Right kidney (tissue), 1 donor: ENCODE measurements around the gene ATF6B.

Experiments
- DNase-seq: peaks from one replicate; pipeline ENCODE4 v3.0.0-alpha.2; 2016

Gene ATF6B

DNA sequence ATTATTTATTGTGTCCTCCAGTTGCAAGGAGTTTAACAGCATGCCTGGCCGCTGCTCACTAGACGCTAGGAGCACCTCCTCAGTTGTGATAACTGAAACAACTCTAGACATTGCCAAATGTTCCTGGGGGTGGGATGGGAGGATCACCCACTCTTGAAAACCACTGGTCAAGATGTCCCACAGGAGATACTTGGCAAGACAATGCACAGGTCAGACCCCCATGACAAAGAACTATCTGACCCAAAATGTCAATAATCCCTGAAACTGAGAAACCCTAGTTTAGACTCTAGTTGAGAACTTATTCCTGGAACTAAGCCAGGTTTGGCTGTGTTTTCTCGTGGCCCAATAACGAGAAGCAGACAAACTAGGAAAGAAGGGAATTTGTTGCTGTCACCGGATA is 11.5 kb upstream of the ATF6B start:
- DNase-seq = no peak

DNA sequence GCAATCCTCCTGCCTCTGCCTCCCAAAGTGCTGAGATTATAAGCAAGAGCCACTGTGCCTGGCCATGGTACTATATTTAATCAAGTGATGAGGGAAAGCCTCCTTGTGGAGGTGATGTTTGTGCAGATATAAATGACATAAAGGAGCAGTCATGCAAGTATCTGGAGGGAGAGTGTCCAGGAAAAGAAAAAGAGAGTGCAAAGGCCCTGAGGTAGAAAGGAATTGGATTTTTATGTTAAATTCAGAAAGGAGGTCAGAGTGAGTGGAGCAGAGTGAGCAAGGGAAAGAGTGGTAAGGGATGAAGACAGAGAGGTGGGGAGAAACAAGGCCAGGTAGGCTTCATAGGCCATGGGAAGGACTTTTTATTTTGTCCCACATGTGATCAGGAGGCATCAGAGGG is 9.4 kb upstream of the ATF6B start:
- no peak for DNase-seq

DNA sequence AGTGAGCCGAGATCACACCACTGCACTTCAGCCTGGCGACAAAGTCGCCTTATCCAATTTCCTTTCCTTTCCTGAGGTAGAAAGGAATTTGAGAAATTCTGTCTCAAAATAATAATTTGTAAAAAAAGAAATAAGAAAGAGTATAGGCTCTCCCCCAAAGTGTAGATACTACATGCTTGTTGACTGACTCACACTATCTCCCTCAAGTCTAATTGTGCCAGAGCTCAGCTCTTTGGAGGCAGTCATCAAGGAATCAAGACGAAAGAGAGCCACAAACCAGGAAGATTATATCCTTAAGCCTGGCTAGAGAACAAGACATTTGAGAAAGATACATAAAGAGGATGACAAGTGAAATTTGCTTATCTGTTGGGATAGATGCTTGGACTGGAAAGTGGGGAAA is 5.7 kb upstream of the ATF6B start:
- DNase-seq = no peak

GRCh38 chr6:32132110-32132509 is 4.1 kb upstream of the ATF6B start:
- no peak for DNase-seq

GRCh38 chr6:32131439-32131948 is 3.4 kb upstream of the ATF6B start:
- no peak for DNase-seq

DNA sequence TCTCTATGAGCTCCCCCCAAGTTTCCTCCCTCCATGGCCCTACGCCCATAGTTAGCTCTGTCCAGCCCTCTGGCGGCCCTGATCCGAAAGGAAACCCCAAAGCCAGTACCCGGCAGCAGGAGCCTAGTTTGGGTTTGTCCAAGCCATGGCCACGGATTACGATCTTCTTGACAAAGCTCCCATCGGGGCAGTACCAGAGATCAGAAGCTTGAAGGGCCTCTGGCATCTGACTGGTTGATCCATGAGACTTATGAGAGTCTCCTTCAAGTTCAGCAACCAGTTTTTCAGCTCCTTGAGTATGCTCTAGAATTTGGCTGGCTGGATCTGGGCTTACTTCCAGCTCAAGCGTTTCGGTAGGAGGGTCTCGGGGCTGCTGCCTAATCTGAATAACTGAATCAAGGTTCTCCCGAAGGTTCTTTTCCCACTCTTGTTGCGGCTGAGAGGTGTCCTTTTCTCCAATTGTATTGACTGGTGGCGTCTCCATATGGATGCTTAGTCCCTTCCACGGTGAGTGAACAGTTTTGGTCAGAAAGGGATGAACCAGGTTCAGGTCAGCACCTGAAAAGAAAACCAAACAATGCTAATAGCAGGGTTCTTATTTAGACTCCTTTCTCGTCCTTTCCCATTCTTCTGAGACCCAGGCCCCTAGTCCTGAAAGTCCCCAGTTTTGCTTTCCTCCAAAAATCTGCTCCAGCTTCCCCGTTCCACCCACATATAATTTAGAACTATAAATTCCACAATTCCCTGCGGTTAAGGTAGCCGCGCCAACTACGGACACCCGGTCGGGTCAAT is 1.4 kb upstream of the ATF6B start:
- no peak for DNase-seq

GRCh38 chr6:32128751-32129296 is 778 bp upstream of the ATF6B start:
- no peak for DNase-seq

- no peak for DNase-seq
These were observed 683 bp downstream of the ATF6B start for GRCh38 chr6:32127409-32127716.

GRCh38 chr6:32126880-32127279 is 1.2 kb downstream of the ATF6B start:
- no peak for DNase-seq

GRCh38 chr6:32123681-32124080 is 4.4 kb downstream of the ATF6B start:
- no peak for DNase-seq

GRCh38 chr6:32120573-32121059 is 7.4 kb downstream of the ATF6B start:
- DNase-seq = no peak

DNA sequence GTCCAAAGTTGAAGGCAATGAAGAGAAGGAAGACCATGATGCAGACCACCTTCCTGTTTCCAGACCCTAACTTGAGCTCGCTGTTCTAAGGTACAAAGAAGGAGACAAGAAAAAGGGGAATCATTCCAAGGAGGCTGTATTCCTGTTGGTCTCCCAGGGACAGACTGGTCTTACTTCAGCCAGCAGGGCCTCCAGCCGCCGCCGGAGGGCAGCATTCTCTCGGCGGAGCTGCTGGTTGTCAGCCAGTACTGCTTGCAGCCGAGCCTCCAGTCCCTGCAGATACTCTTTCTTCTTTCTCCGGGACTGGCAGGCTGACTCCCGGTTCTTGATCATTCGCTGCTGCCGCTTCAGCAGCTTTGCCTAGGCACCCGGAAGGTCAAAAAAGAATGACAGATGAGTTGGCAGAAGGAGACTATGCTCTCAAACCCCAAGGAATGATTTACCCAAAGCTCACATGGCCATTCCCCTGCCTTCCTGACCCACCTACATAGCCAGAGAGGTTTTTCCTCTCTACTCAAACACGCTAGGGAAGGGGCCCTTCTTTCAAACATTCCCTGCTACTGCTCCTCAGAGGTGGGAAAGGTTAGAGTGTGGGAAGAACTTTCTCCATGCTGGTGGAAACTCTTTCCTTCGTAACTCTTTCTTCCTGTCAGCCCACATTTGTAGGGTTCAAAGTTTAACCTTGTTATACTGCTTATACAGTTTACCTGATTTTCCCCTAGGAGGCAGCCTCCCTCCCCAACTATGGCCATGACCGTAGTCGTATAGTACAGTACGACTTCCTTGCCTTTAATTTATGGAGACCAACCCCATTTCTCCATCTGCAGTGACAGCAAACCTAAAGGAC is 9.0 kb downstream of the ATF6B start:
- peak; percentile 55 for DNase-seq

DNA sequence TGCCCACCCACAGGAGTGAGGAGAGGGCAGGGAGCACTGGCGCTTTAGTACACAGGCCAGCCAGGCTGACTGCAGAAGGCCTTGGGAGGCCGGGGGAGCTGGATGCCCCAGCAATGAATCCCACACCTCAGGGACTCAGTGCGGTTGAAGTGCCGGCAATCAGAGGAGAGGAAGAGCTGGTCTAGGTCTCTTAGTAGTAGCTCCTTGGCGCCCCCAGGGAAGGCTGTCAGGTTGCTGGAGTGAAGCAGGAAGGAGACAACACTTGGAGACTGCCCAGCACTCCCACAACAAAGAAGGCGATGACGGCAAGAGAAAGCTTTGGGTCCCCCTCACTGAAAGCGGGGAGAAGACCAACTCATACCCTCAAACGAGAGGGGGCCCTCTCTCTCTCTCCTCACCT is 10.6 kb downstream of the ATF6B start:
- no peak for DNase-seq

DNA sequence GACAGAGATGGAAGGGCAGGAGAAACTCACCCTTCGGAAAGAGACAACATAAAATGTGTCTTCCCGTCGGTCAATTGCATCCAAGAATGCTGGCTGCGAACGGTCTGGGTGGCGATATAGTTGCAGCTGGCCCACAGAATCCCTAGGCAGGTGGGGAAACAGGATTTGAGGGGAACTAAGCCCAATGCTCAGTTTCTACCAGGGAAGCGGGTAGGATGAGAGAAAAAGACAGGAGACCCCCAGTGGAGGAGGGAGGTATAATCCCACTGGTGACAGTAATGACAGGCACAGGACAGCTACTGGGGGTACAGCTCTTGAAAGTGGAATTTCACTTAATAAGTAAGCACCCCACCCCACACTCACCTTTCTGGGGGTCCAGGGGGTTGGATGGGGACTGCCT is 11.4 kb downstream of the ATF6B start:
- DNase-seq = no peak

DNA sequence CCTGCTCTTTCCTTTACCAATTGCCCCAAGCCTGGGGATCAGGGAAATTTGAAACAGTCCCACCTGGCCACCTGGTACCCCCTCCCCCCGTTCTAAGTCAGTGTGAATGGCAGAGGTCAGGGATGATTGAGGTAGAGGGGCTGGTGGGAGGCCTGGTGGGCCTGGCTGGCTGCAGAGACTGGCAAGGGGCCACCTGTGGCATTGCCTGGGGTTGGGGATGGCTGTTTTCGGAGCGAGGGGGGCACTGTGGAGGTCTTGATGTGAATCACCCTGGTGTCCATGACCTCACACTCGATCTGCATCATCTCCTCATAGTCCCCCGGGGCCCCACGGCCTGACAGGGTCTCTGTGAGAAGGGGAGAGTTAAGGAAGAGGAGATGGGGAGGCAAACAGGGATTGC is 12.4 kb downstream of the ATF6B start:
- no peak for DNase-seq

DNA sequence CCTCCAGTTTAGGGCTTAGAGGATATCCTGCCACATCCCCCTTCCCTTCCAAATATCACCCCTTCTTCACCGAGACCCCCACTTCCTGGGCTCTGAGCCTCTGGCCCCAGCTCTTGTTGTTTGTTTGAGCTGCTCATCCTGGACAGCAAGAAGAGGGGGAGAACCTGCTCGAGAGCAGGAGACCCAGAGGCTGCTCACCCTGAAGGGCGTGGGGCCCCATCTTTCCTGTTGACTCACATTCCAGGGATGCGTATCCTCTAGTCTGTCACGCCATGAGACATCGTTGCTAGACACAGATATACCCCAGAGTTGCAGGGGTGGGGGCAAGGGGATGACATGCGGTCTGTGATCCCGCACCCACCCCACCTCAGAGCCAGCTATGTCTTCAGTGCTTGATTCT is 13.2 kb downstream of the ATF6B start:
- DNase-seq = no peak

DNA sequence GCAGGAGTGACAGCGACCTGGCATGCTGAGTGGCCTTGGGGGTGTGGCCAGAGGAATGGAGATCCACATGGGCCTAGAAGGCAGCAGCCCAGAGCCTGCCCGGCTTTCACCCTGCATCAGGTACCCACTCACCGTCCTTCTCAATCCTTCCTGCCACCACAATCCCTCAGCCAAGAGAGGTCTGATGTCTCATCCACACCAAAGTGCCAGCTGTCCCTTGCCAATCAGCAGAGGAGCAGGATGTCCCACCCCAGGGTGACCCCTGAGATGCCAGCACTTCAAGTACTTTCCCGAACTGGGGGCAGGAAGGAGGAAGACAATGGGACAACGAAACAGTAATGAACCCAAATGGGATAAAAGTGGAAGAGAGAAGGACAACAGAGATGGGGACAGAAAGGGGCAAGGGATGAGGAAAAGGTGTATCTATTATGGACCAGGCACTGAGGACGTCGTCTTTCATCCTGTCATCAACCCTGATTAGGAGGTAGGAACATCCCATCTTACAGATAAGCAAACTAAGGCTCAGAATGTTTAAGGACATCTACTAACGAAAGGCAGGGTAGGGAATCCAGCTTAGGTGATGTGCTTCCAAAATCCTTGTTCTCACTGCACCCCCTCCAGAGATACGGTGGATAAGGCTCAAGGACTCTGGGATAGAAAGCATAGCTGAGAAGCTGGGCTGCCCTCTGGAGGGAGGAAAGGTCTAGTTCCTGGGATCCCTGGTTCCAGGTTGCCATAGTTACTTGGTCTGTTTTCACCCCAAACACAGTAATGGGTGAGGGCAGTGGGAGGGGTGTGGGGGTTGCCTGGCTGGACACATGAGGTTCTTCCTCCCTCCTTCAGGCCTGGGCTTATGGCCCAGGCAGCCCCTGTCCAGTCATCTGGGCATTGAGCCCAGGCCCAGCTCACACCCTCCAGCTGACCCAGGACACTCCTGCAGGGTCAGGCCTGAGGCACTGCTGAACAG is 14.4 kb downstream of the ATF6B start:
- no peak for DNase-seq

GRCh38 chr6:32112431-32112980 is 15.5 kb downstream of the ATF6B start:
- no peak for DNase-seq

GRCh38 chr6:32111424-32112066 is 16.5 kb downstream of the ATF6B start:
- DNase-seq = no peak

DNA sequence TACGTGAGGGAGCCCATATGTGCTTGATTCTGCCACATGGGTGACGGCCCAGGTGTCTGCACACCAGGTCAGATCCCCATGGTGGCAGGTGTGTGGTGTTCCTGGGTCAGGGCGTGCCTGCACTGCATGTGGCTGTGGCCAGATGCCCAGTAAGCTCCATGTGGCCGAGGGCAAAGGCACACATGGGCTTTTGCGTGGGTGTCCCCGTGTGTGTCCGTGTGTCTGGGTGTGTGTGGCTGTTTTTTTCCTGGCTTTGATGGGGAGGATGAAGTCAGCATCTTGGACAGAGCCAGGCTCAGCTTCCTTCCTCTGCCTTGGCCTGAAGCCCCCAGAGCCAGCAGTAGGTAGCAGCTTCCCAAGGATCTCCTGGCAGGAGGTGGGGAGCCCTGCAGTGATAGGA is 17.4 kb downstream of the ATF6B start:
- no peak for DNase-seq

GRCh38 chr6:32109765-32110160 is 18.3 kb downstream of the ATF6B start:
- no peak for DNase-seq
